Colonic mucosa (tissue), 4 donors: ENCODE measurements around the gene ZNF860. TPM values are rescaled to one million over a fixed set of nuclear protein-coding genes. Genes with fewer than 3 reads are reported as not detected.
"Not testable (repeated sequence)": the region's sequence is repeated elsewhere in the genome, so short reads cannot be mapped to it uniquely, and the experiment has no call there.

ENCODE experiments used
- DNase-seq: peaks from one replicate; pipeline ENCODE4 v3.0.0-alpha.2; 2020
- H3K27ac ChIP-seq: fragments of 200-600 bp; one replicate; pipeline ENCODE4 v1.8.0; 2021
- H3K27me3 ChIP-seq: fragments of 200-600 bp; one replicate; pipeline ENCODE4 v1.8.0; 2021
- H3K36me3 ChIP-seq: fragments of 200-600 bp; one replicate; pipeline ENCODE4 v1.8.0; 2021
- H3K4me1 ChIP-seq: fragments of 200-600 bp; one replicate; pipeline ENCODE4 v1.8.0; 2021; ENCODE audit warnings: mild to moderate bottlenecking
- H3K4me3 ChIP-seq: fragments of 200-600 bp; one replicate; pipeline ENCODE4 v1.8.0; 2021
- H3K9ac ChIP-seq, 2 donors: one replicate each; pipeline ENCODE4 v1.7.0; 2013; ENCODE audit warnings: control low read depth in 2 of 2, low read depth in 2 of 2, low read length in 2 of 2
- H3K9me3 ChIP-seq: fragments of 200-600 bp; one replicate; pipeline ENCODE4 v1.8.0; 2021
- CTCF ChIP-seq: fragments of 200-600 bp; IDR thresholded peaks from one replicate; pipeline ENCODE4 v1.8.0; 2022; ENCODE audit warnings: antibody characterized with exemption, mild to moderate bottlenecking
- intact Hi-C: fragments of 100-400 bp; cut with DNase I; formaldehyde crosslinking; loops from one replicate; pipeline ENCODE4 v1.14.1; 2022
- total RNA-seq, 2 donors: library from RNA; stranded (reverse); fragmentation: NEBNext Ultra II Directional in 1 of 2; extraction: Animal tissue kit (Norgen Biotek cat#: 25700) in 1 of 2; gene quantifications; one replicate each; pipeline ENCODE4 v1.2.1, GENCODE V29; 2021
- donor health status: healthy.
- donor health status: DM: no; HTN: no; CAD: no.
- donor health status: DM: no; HTN: no; CAD: no.

The ZNF860 gene
- total RNA-seq, 2 donors from 2014 or later, result 0.53 to 1.5 TPM

- TF ChIP-seq CTCF, result no peak
- no peaks in the 10 kb centered on the region for H3K27me3 ChIP-seq
- no peaks in the 10 kb centered on the region for H3K36me3 ChIP-seq
- no peaks in the 10 kb centered on the region for H3K9me3 ChIP-seq
- no peak for DNase-seq
- no peak overlapping the region for H3K27ac ChIP-seq
- intact Hi-C loops, result no loop called here
- H3K4me3 ChIP-seq, result no peak overlapping the region
- no peak overlapping the region for H3K9ac ChIP-seq
- peaks cover 4% of the 10 kb centered on the region for H3K4me1 ChIP-seq
These were observed 2.4 kb upstream of the ZNF860 start for GRCh38 chr3:31979001-31979697.

GRCh38 chr3:31980530-31981205, 882 bp upstream of the ZNF860 start:
- H3K27ac ChIP-seq, result peak overlapping the region; percentile 96
- H3K4me3 ChIP-seq, result peak overlapping the region; percentile 69
- H3K36me3 ChIP-seq, result no peaks in the 10 kb centered on the region
- H3K4me1 ChIP-seq, result peaks cover 4% of the 10 kb centered on the region
- intact Hi-C loops, result no loop called here
- H3K27me3 ChIP-seq, result no peaks in the 10 kb centered on the region
- no peak for TF ChIP-seq CTCF
- no peaks in the 10 kb centered on the region for H3K9me3 ChIP-seq
- peak; percentile 75 for DNase-seq
- H3K9ac ChIP-seq, result peak overlapping the region; percentile 72 to 79

GRCh38 chr3:31984321-31984720, 2.8 kb downstream of the ZNF860 start:
- DNase-seq, result no peak
- Histone ChIP-seq H3K27me3 (no peaks in the 10 kb centered on the region), H3K36me3 (no peaks in the 10 kb centered on the region), H3K4me1 (peaks cover 4% of the 10 kb centered on the region), H3K4me3 (no peak overlapping the region), H3K27ac (no peak overlapping the region), H3K9me3 (no peaks in the 10 kb centered on the region), H3K9ac (no peak overlapping the region)
- intact Hi-C loops, result no loop called here
- no peak for TF ChIP-seq CTCF

GRCh38 chr3:31985831-31986230, 4.3 kb downstream of the ZNF860 start:
- no peaks in the 10 kb centered on the region for H3K36me3 ChIP-seq
- H3K27ac ChIP-seq, result no peak overlapping the region
- H3K9ac ChIP-seq, result no peak overlapping the region
- peaks cover 4% of the 10 kb centered on the region for H3K4me1 ChIP-seq
- TF ChIP-seq CTCF, result no peak
- no peaks in the 10 kb centered on the region for H3K9me3 ChIP-seq
- DNase-seq, result no peak
- H3K27me3 ChIP-seq, result no peaks in the 10 kb centered on the region
- intact Hi-C loops, result no loop called here
- H3K4me3 ChIP-seq, result no peak overlapping the region

- Histone ChIP-seq H3K27me3 (no peaks in the 10 kb centered on the region), H3K9ac (no peak overlapping the region), H3K36me3 (no peaks in the 10 kb centered on the region), H3K9me3 (no peaks in the 10 kb centered on the region), H3K27ac (no peak overlapping the region), H3K4me3 (no peak overlapping the region), H3K4me1 (no peaks in the 10 kb centered on the region)
- TF ChIP-seq CTCF, result no peak
- intact Hi-C loops, result no loop called here
- DNase-seq, result no peak
These were observed 6.7 kb downstream of the ZNF860 start for GRCh38 chr3:31988271-31988670.

GRCh38 chr3:31992995-31993394, 11.4 kb downstream of the ZNF860 start:
- H3K4me1 ChIP-seq, DNase-seq, H3K9ac ChIP-seq, H3K36me3 ChIP-seq, H3K27ac ChIP-seq, H3K27me3 ChIP-seq, intact Hi-C loops, H3K9me3 ChIP-seq, H3K4me3 ChIP-seq: not testable (repeated sequence)
